NCI-H510A (cell line): ENCODE results near the gene PPP3CA.
A peak's percentile ranks its signal among the peaks of the same experiment; 100 is the strongest.

Experiments used
- DNase-seq: peaks from one replicate; lab custom pipeline; 2025; lab: John Stamatoyannopoulos, UW

The PPP3CA gene

DNA sequence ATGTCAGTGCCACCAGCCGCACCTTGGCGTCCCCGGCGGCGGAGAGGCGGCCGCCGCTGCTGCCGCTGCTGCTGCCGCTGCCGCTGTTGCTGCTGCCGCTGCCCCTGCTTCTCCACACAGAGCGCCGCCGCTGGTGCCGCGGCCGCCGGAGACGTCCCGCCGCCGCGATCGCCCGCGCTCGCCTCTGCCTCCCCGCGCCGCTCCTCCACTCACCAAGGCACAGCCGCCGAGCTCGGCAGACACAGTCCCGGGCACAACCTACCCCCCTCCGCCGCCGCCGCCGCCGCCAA lies at the start of gene PPP3CA:
Gene PPP3CA, minus strand, starts transcription at position 260 of the 290 bp plus-strand sequence.
- no peak for DNase-seq

DNA sequence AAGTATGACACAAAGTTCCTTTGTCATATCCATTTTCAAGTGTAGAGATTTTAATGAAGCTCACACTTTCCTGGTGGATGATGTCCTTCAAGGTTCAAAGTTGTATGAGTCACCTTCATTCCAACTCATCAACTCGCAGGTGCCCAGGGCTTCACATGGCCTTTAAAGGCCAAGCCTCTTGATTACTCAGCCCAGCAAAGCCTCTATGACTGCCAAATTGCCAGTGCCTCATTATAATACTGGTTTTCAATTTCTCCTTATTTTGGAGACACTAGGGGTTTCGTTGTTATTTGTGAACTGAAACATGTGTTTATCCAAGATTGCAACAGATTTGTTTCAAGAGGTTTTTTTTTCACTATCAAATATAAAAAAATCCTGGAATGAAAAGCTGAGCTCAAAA lies 45.9 kb upstream of the PPP3CA start:
- DNase-seq: no peak

DNA sequence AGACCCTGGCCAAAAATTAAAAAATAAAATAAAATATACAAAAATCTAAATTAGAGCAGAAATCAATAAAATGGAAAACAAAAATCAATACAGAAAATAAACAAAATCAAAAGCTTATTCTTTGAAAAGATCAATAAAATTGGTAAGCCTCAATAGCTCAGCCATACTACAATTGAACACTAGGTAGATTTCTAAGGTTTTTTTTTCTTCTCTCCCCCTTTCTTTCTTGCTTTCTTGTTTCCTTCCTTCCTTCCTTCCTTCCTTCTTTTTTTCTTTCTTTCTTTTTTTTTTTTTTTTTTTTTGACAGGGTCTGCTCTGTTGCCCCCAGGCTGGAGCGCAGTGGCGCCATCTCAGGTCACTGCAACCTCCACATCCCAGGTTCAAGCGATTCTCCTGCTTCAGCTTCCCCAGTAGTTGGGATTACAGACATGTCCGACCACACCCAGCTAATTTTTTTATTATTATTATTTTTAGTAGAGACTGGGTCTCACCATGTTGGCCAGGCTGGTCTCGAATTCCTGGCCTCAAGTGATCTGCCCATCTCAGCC lies 23.4 kb upstream of the PPP3CA start:
- no peak for DNase-seq

DNA sequence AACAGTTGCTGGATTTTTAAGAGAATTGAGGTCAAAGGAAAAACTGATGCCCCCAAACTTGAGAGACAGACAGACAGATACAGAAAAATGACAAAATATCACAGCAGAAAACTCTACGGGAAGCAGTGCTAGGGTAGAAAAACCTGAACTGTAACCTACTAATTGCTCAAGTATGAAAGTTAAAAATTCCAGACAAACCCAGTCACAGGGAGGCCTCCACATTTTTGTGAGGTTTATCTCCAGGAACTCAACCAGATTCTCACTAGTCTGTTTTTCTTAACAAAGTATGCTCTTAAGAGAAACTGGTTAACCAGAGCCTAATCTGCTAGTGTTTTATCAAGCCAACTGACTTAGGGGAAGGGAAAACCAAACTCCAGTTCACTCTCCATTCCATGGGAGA lies 19.9 kb upstream of the PPP3CA start:
- DNase-seq: no peak

DNA sequence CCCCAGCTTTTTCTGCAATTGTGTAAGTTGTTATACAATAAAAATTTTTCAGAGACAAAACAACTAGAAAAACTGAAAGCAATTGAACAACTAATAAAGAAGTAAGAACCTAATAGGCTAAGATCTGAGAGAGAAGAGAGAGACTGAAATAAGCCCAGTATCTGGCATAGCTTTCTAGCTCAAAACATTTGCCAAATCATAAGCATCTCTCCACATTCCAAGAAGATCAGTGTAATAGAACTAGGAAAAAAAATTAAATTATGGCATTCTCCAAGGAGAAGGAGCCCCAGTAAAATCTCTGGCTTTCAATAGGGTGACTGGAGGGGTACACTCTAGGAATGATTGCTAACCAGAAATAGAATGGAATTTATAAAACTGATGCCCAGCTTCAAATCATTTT lies 19.0 kb upstream of the PPP3CA start:
- no peak for DNase-seq

DNA sequence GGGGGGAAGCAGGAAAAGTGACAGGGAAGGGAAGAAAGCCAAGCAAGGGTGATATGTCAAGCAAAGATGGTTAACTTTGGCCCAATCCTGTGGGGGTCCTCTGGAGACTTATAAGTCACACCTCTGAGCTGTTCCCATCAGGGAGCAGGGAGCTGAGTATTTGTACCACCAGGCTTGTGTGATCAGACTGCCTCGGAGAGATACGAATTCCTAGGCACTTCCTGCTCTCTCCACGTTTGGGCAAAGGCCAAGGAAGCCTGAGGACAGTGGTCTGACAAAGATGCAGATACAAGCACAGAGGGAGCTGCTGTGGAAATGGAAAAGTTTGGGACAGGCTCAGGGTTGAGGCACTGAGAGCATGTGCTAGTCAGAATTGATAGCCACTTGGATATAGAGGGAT lies 10.4 kb upstream of the PPP3CA start:
- DNase-seq: no peak

DNA sequence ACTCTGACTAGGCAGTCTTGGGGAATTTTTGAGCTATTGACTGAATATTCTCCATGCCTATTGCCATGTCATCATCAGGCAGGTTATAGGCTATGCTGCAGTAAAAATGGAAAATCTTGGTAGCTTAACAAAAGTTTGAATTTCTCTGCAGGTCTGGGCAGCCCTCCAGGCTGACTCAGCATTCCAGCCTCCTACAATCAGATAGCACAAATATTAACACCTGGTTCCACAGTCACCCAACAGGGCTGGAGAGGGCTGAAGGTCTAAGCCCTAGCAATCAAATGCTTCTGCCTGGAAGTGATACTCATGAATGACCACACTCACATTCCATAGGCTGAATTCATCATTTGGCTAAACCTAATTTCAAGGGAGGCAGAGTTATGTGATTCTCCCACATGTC lies 9.6 kb upstream of the PPP3CA start:
- no peak for DNase-seq

DNA sequence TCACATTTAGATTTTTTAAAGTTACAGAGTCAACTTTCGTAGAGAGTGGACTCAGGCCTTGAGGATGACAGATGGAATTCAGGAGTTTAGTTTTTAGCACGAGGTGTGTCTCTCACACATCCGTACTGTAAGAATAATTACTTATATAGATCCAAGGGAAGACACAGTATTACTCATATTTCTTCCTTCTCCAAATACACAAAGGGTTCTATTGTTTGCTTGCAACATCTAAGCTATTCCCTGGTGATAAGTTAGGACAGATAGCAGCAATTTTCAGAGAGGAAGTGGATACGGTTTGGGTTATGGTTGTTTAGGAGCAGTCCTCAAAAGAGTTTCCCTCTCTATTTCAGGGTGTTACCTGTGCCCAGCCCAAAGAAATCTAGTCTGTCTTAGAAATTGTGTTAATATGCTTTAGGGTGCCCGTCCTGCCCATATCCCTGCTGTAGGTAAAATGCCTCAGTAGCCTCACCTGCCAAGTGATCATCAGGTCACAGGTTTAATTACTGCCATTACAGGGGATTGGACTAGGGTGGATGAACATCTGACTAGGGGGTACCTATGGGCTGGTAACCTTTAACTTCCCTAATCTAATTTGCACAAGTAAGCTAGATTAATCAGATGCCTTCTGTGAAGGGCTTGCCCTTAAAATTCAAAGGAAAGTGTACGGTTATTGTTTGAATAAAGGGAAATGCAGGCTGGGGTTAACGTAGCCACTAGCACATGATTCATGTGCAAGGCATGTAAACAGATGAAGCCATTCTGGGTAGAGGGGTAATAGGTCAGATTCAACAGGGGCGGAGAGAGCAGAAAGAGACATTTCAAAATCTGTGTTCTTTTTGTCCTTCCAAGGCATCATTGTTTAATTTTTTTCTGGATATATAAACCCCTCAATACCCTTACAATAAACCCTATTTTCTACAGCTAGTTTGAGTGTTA lies 8.7 kb upstream of the PPP3CA start:
- no peak for DNase-seq

DNA sequence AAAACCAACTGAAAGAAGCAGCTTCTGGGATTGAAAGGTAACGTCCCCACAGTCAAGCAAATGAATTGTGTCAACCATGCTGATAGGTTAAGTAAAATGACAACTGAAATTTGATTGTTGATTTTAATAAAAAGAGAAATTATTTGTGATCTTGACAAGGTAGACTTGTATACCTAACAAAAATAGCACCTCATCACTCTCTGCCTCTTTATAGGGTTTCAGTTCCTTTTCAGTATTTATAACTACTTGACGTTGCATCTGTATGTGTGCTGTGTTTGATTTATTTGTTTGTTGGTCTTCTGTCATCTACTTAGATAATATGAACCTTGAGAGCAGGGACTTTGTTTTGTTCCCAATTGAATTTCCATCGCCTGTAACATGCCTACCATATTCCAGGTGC lies 7.9 kb upstream of the PPP3CA start:
- DNase-seq: no peak

DNA sequence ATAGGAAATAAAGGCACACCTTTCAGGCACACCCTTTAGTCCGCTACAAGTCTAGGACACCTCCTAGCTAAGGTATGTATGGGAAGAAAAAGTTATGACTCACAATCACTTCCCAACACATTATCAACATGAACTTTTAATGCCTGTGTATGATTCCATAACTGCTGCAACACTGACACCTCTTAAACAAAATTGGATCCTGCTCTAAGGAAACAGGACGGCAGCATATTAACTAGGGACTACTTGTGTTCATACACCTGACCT lies 2.4 kb upstream of the PPP3CA start:
- DNase-seq: no peak

DNA sequence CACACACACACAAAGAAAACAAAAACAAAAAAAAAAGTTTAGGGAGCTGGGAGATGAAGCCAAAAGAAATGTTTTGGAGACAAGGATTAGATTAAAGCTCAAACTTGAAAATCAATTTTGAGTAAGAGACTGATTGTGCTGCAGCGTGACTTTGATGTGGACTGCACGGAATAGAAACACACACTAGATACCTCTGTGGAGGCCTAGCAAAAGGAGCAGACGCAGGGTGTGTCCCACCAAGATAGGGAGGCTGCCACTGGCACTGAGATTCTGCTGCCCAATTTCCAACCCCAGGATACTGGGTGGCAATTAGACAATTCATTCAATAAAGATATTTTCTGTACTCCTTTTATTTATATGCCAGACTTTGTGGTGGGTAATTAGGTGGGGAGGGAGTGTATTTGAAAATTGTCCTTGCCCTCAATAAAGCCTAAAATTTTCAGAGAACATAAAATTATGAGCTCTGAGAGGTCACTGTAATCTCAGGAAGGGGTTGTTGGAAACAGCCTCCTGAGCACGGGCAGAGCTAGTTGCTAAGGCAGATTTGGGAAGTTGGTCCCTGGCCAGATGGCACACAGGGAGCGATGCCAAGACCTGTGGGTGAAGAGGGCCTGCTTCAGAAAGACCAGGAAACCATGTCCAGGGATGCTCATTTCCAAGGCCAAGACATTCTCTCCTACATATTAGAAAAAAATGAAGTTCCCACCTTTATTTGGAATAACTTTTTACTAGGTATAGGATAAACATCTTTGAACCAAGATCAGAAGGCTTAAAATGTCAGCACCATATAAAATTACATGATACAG lies 1.9 kb upstream of the PPP3CA start:
- no peak for DNase-seq

DNA sequence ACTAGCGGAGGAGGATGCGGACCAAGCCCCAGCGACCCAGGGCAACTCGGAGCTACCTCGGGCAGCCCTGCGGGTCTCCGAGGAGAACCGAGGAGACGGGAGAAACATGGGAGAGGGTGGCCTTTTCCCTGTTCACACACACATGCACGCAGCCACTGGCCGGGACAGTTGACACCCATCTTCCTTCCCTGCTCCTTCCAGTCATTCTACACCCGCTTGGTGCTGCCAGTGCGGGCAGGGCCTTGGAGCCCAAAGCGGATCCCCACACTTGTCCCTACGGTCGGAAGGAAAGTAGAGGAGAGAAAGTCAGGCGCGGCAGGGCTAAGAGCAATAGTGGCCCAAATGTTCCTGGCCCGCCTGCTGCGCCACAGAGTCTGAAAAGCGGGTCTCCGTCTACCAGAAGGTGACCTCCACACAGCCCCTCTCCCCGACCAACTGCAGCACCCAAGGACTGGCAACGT lies 1.1 kb upstream of the PPP3CA start:
- DNase-seq: no peak

DNA sequence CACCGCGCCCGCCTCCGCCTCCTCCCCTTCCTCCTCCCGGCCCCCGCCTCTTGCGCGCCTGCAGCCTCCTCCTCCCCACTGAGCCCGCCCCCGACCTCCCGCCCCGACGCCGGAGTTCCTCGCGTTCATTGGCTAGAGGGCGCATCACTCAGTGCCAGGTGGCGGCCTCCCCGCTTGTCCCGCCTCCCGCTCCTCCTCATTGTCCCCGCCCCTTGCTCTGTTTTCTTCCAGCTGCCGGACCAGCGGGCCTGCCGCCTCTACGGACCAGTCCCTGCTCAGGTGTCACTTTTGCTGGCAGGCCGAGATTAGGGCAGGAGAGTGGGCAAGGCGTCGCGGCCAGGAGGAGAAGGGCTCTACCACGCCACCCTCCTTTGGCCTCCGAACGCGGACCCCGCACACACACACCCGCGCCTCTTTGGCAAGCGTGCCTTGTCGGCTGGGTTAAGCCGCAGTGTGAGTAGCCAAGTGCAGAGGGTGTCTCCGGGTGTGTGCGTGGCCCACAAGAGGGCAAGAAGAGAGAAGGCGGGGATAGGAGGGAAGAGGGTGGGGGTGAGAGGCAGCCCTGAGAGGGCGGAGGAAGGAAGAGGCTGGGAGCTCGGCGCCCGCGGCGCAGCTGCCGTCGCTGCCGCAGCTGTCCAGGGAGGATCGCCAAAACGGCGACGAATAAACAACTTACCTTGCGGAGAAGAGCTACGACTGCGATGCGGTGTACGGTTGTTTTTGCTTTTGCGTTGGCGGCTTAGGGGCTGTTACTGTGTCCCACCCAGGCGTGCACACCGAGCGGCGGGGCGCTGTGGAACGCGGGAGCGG lies 436 bp upstream of the PPP3CA start:
- peak; percentile 81 for DNase-seq

DNA sequence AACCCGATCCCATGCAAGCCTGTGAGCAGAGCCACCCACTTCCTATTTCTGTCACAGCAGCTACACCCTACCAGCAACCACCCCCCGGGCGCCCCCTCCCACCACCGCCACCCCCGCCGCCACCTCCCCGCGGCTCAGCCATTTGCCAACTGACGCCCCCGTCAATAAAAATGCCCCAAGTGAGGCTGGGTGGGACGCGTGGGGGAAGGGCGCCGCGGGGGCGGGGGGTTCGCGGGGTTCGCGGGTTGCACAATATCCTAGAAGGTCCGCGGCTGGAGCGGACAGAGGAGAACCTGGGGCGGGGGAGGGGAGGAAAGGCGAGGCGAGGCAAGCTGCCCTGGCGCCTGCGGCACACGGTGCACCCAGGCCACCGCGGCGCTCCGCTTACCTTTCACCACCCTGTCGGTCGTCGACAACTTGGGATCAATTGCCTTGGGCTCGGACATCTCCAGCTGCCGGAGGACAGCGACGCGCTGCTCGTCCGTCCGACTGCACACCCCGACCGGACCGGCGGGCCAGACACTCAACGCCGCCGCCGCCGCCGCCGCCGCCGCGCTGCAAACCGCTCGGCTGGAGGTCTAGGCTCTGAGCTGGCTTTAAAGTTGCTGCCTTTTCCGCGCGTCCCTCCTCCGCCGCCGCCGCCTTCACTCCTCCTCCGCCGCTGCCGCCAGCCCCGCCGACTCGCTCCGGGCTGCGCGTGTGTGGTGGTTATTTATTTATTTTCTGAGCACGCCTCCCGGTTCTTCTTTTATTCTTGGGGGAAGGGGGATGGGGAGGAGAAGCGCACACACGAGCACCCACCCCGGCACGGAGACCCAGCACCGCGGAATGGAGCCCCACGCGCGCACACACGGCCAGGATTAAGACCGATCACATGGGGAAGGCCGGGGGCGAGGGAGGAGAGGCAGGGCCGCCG lies 717 bp downstream of the PPP3CA start:
- DNase-seq: no peak

DNA sequence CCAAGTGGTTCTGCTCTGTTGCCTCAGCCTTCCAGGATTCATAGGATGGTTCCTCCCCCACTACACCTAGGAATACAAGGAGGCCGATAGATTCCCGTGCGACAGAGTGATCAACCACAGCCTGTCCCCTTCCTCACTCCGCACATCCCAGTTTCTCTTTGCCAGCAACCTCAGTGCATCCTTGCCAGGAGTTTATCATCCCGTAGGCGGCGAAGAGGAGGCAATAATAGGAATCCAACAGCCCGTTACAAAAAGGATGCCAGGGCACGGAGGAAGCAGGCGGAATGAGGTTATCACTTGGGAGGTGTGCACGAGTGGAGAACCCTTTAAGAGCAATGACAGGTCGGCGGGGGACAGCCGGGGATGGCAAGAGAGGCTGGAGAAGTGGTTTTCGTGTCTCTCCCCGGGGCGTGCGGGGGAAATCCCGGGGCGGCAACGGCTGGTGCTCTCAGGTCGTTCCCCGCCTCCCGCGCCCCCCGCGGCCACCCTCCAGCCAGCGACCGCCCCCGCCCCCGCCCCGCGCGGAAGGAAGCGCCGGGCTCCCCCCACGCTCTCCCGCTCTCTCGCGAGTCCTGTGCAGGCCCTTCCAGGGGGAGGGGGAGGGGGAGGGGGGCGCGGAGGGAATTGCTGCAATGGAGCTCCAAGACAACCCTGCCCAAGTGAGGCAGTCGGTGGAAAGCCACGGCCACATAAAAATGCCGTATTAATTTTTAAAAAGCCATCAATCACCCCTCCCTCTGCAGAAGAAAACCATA lies 1.6 kb downstream of the PPP3CA start:
- no peak for DNase-seq

DNA sequence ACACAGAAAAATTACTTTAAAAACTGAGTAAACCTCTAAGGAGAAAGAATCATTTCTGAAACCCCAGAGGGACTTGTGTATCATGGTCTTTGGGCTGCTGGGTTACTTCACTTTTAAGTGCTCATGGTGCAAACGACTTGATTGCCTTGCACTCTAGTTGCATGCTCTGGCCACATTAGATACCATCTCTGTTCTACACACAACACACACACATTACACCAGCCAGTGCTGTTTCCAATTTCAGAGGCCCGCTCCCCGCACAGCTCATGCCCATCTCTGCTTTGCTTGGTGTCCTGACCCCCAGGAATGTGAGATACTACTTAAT lies 2.1 kb downstream of the PPP3CA start:
- no peak for DNase-seq

DNA sequence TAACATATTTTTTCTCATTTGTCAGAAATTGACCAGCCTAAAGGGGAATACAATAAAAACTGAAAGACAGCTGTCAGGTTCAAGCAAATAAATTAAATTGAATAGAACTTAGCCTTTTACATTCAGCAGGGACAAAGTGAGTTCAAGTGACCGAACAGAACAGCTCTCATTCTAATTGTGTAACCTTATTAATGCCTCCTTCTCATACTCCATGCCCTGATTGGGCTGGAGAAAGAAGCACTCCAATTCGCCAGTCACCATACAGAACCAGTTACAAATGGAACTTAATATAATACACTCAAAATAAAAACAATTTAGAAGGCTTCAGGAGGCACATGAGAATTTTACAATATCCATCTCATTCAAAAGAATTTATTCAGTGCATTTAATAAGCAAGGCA lies 8.0 kb downstream of the PPP3CA start:
- DNase-seq: no peak

DNA sequence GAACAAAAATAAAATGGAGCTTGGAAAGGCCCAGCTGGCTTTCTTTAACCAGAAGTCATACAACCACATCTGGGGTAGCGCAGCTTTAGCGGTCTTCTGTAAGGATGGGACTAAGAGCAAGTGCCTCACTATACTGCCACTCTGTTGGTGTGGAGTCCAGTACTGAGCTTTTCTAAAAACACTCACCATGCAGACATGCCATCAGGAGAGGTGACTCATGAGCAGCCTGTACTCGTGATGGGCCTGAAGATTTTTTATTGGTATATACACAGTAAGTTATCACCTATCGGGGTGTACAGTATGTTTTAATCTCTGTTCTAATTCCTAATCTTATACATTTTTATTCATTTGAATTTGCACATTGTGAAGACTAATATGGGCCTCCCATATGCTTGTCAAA lies 9.6 kb downstream of the PPP3CA start:
- no peak for DNase-seq

DNA sequence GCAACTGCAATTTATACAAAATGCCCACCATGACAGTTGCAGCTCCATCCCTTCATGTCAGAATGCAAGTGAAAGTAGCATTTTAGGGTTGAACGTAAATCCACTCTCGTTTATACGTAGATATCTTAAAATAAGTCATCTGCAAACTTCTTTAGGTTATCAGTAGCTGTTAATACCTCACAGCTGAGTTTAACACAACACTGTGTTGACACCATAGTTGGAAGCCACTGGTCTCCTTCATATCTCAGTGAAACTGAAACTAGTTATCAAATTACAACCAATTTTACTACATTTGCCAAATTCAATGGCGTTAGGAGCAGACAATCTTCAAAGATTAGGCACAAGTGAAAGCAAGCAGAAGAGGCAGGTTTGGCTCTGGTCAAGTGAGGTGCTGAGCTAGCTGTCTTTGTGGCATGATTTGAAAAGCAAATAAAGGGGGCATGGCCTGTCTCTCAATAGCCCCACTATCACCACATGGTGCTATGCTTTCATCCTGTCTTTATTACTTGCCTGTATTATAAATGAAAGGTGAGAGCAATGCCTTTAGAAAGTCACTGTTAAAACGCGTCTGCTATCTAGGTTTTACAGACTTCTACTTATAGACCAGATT lies 12.3 kb downstream of the PPP3CA start:
- no peak for DNase-seq

DNA sequence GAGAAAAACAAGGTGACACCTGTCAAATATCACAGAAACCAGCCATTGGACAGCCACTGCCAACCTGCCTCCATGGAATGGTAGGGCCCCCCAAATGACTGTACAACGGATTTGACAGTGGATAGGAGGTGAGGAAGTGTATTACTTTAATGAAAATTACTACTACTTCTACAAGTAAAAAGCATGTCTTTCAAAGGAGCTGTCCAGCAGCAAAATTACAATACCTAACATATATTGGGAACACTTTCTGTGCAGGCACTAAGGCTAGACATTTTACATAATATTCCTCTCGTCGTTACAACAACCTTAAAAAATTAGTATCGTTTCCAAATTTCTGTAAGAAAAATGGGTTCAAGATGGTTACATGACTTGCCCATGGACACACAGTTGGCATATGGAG lies 14.9 kb downstream of the PPP3CA start:
- no peak for DNase-seq
